RKO (cell line): ENCODE results near the gene PCA3.

ENCODE experiments used
- DNase-seq: peaks from one replicate; pipeline ENCODE4 v3.0.0-alpha.2; 2016; ENCODE audit warnings: low spot score

Gene PCA3

DNA sequence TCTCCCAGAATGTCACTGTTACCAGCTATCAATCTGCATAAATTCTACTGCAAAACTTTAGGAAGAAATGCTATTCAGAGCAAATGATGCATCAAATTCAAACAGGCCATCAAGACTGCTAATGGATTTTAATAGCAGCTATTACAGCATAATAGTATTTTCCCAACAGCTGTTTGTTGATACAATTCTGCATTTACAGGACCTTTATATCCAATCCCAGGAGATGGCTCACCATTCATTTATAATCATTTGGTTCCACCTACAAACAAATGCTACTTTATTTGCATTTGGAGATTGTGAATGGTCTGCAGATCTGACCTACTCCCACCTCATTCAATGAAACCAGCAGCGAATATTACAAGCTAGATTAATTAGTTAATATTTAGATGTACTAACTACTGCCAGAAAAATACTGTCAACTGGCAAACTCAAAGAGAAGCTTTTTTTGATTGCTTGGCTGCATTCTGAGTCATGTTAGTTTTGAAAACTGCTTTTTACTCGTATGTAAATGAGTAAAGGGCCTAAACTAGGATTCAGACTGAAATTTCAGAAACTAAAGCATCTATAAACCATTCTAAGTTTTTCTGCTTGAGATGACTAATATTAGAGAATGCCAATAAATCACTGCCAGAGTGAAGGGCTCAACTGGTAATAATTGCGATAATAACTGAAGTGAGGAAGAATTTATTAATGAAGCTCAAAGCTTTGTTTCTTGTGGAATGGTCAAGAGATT lies 7.1 kb upstream of the PCA3 start:
- DNase-seq, result no peak

DNA sequence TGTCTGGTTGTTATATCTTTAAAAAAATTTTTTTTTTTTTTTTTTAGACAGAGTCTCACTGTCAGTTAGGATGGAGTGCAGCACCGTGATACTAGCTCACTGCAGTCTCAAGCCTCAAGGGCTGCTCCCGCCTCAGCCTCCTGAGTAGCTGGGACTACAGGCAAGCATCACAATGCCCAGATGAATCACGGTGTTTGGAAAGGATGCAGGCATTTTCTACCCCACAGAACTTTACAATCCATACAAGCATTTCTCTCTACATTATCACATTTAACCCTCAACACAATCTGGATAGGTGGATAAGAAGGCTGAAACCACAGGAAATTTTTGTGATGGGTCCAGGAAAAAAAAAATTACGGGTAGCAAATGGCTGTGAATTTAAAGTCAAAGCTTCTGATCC lies 5.8 kb upstream of the PCA3 start:
- DNase-seq, result no peak

DNA sequence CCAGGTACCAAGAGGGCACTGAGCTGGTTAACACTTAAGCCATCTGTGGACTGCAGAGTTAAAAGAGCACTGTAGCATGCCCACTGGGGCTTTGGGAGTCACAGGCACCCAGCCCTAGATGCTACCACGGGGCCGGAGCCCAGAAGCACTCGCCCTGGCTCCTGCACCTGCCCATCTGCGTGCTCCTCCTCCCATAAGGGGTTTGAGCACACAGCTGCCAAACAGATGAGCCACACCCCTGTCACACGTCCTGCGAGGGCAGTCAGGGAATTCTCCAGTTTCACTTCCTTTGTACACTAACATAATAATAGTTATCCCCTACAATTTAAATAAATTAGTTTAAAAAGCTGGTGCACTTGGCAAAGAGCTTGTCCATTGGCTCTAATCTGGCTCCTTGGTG lies 4.5 kb upstream of the PCA3 start:
- DNase-seq, result no peak

DNA sequence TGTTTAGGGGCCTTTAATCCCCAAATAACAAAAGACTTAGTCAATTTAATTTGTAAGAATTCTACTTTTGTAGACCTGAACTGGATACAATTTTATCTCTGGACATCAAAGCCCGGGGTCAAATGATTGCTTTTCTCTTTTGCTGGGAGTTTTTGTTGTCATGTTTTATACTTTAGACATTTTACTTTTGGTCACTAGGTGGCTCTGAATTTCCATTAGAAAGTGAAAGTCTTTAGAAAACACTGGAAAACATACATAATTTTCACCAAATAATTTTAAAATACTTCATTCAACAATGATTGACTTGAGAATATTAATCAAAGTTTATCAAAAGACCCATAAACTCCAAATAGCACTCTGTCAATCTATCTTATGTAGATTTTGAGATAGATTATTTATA lies 2.8 kb upstream of the PCA3 start:
- peak; percentile 12 for DNase-seq

DNA sequence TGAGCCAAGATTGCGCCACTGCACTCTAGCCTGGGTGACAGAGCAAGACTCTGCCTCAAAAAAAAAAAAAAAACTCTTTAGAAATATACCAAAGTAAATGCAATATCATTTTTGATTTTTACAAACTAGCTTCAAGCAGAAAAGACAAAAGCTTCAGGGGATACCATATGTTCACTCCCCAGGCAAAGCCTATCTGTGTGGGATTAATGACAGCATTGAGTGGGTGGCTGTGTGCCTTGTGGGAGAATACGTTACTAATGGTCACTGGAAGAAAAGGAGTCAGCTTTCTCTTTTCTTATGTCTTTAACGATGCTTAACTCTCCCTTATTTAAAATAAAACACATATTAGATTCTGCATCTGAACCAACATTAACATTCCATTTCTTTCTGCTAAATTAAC lies 1.9 kb downstream of the PCA3 start:
- DNase-seq, result no peak

DNA sequence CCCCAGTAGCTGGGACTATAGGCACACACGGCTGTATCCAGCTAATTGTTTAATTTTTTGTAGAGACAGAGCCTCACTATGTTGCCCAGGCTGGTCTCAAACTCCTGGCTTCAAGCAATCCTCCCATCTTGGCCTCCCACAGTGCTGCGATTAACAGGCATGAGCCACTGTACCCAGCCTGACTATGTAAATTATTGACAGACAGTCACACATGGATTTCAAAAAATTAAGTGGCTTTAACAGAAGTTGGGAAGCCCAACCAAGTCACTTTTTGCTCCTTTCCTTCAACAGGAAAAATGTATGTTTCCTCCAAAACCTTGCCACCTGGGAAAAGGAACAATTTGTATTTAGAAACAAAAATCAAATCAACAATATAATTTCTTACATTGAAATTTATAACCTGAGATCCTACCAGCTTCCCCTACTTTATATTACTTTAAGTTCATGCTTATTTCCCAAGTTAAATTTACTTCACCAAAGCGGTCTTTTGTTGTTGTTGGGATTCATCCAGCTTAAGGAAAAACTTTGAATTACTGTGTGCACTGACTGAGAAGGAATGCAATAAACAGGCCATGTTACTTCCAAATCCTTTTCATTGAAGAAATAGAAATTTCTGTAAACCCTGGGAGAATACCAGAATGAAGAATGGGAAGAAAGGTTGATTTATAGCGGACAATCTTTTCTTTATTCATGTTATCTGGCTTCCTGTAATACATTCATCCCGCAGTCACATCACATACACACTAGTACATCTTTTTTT lies 8.6 kb downstream of the PCA3 start:
- DNase-seq, result no peak

DNA sequence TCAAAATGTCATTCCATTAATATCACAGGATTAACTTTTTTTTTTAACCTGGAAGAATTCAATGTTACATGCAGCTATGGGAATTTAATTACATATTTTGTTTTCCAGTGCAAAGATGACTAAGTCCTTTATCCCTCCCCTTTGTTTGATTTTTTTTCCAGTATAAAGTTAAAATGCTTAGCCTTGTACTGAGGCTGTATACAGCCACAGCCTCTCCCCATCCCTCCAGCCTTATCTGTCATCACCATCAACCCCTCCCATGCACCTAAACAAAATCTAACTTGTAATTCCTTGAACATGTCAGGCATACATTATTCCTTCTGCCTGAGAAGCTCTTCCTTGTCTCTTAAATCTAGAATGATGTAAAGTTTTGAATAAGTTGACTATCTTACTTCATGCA lies 20.6 kb downstream of the PCA3 start:
- no peak for DNase-seq

DNA sequence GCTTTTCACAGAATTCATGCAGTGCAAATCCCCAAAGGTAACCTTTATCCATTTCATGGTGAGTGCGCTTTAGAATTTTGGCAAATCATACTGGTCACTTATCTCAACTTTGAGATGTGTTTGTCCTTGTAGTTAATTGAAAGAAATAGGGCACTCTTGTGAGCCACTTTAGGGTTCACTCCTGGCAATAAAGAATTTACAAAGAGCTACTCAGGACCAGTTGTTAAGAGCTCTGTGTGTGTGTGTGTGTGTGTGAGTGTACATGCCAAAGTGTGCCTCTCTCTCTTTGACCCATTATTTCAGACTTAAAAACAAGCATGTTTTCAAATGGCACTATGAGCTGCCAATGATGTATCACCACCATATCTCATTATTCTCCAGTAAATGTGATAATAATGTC lies 21.3 kb downstream of the PCA3 start:
- DNase-seq, result no peak

DNA sequence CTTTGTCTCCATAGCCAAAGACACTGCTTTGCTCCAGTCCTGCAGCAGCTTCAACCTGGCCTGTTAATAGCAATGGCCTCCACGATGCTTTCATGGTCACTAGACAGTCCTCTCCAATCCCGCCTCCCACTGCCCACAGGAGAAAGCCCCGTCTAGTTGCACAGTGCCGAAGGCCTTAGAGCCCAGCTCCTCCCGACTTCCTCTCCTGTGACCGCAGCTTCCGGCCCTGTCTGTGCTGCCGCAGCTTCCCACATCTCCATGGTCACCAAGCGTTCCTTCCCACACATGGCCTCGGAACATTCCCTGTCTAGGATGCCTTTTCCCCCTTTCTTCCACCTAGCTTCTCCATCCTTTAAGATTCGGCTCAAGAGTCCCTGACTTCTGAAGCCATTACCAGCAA lies 23.4 kb downstream of the PCA3 start:
- no peak for DNase-seq

DNA sequence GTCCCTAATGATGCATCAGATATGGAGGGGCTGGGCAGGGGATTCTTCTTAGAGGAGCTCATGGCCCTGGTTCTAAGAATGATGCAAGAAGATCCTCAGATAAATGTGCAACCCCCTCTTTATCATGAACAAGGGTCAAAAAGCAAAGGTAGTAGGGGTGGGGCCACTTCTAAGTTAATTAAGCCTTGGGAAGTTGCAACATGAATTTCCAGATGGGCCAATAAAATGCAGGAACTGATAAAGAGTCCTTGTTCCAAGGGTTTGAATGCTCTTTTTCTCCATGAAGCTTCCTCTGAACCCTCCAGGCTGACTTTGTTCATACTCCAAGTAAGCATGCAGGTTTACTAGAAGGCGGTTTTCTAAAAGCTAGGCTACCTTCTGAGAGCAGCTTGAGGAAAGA lies 25.6 kb downstream of the PCA3 start:
- DNase-seq, result no peak

DNA sequence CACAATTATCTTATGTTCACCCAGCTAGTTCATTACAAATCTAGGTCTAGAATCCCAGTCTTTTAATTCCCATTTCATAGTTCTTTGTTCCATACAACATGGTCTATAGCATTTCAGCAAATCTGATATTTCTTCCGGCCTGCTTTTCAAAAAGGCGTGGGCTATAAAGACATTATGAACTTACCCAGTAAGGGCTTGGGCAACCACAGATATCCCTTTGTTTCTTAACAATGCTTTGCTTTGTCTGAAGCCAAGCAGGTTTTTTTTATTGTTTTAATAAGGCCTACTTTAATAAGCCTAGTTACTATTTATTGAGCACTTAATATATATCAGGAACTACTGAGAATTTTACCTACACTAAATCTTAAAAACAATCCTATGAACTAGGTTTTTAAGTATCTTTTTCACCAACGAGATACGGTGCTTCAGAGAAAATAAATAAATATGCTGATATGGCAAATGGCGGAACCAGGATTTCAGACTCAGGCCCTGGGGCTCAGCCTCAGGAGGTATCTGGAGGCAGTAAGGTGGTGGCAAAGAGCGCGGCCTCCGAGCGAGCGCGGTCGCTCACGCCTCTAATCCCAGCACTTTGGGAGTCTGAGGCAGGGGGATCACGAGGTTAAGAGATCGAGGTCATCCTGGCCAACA lies 29.7 kb downstream of the PCA3 start:
- no peak for DNase-seq

DNA sequence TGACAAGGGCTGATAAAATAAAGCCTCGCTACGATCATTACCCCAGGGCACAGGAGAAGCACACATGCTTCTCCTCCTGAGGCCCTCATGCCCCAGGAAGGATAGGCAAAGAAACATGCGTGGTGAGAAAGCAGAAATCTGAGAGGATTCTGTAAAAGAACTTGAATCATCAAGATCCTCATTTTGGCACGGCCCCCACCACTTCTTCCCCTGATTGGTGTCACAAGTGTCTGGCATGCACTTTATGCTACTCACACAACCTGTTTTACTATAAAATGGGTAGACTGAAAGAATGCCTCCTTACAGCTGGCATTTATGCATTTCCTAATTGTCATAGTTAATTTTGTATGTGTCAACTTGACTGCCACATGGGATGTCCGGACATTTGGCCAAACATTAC lies 32.1 kb downstream of the PCA3 start:
- no peak for DNase-seq

DNA sequence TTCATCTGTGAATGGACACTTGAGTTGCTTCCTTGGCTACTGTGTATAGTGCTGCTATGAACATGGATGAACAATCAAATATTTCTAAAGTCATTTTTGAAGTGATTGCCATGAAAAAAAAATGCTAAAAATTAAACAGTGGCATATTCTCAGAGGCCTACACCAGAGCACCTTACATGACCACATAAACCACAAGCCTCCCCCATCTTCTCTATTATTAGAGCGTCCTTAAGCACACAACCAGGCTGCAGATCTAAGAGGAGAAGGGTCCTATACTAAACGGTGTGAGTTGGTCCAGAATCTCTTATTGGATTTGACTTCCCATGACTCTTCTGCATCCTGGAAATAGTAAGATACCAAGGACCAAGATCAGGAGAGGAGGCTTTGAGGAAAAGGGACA lies 34.3 kb downstream of the PCA3 start:
- DNase-seq, result no peak

DNA sequence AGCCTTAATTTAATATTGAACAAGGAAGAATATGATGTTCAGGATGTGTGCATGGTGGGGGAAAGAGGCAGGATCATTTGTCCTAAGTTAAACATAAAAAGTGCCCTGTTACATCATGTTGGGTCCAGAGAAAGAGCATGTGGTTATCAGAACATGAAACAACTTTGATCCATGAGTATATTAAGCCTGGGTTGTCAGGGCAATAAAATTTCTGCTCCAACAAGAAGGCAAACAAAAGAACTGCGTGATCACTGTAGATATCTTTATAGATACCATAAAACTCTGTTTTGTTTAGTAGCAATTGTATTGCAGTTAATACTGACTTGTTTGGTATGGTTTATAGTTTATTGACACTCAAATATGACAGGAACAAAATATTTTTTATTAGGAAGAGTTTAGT lies 35.2 kb downstream of the PCA3 start:
- no peak for DNase-seq

DNA sequence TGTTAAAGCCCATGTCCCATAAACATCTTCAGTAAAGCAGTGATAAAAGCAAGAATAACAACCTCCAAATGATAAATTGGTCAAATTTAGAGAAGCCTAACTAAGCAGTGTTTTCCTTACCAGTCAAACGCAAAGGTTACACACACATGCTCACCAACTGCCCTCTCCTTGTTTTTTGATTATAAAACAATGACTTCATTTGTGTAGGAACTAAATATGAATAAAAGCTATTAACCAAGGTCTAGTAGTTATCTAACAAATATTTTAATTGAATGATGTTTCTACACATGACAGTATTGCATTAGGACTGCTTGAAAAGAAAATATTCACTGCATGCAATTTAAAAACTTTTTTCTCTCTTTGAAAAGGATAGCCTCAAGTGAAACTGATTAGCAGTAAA lies 36.7 kb downstream of the PCA3 start:
- DNase-seq, result no peak

DNA sequence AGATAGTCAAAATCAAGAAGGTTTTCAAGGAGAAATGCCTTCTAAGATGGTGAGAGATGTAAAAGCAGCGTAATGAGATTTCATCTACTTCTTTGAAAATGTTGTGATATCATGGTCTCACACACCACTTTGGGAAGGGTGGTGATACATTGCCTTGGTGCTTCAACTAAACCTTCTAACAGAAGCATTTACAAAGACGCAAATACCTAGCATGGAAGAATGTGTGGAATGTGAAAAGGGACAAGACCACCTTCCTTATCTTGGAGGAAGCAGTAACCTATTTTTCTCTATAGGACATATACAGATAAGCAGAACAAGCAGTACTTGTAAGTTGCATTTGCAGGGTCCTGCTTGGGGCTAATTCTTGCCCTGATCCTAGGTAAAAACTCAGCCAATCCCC lies 38.8 kb downstream of the PCA3 start:
- DNase-seq, result no peak

DNA sequence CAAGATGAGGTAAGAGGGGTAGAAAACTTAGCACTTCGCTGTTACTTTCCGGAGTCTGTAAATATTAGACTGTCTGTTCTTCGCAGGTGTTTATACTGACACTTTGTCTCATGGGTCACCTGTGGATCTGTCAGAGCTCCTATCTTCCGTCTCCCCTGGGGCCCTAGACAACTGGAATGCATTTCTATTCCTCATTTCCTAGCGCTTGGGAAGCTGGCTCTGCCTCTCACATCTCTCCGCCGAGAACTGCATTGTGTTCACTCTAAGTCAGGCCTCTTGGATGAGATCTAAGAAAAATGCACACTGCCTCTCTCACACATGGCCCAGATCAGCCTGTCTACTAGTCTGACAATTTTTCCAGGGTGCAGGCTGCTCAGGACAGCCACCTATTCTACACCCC lies 39.5 kb downstream of the PCA3 start:
- DNase-seq, result no peak

DNA sequence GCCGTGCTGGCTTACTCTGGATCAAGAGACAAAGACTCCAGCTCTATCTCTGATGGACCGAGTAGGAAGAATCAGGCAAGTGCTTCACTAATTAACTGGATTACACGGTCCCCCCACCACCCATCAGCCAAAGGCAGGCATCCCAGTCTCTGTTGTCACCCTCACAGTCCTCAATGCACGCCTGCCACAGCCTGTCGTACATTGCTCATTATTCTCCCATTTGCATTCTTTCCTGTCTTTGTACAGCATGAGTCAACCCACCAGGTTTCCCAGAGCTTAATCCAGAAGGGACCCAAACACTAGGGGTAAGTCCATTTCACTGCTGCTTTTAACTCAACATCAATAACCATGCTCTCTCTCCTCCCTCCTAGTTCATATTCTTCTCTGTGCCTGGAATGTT lies 44.4 kb downstream of the PCA3 start:
- no peak for DNase-seq

DNA sequence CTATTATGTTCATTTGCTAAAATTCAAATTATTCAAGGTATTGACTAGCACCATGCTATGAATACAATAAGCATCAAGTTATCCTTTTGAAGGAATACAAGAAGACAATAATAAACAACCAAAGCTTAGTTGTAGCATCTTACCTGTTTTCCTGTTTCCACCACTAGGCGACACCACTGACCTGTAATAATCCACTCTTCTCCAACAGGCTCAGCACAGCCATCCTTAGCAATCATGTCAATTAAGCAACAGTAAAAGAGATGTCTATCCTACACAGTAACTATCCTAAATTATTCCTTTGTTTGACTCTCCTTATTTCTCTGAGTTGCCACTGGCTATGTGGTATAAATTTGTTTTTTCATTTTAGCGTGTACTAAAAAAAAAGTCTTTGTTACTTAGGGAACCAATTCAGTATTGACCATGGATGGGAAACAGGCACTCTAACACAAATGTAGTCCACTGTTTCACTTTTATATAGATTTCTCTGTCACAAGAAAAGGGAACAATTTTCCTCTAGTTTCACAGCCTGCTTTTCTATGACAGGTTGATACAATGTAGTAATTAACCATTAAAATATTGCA lies 46.2 kb downstream of the PCA3 start:
- peak; percentile 70 for DNase-seq

DNA sequence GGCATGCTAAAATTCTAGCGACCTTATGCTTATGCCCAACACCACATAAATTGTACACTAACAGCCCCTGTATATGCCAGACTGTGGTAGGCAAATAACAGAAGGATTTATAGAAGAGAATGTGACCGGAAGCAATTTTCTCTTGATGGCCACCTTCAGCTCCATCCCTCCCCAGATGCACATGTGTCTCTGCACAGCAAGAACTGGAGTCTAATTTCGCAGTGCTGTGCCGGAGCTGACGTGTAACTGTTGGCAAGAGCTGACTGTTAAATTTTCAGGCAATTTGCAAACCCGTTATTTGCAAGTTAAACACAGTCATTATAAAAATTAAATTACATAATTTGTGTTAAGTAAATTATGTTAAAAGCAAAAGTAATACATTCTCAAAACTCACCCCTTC lies 48.4 kb downstream of the PCA3 start:
- DNase-seq, result no peak

DNA sequence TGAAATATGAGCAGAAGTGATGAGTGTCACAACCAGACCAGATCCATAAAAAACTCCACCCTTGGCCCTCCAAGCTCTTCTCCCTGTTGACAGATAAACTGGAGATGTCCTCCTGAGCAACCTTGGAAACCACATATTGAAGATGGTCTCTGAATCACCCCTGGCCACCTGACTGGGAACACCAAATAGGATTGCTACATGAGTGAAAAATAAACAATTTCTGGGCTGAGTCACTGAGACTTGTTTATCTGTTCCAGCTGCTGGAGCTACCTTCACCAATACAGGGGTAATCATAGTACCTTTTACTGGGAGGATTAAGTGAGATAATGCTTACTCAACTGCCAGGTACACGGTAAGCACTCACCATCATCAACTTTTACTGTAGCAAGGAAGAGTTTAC lies 53.3 kb downstream of the PCA3 start:
- DNase-seq, result no peak

DNA sequence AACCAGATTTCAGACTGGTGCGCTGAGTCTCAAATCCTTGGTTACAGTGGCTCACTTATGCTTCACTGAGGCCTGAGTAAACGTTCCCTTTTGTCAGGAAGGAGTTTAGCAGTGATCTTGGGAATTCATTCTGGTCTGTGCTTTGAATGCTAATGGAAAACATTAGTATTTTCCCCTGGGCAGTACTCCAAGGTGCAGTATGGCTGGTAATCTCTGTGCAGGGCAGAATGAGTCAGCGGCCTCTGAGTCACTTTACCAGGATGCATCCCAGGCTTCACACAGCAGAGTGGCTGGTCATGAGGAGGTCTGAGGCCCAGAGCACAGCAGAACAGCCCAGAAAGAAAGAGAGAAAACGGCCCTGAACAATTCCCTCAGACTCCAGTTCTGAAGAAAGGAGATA lies 54.0 kb downstream of the PCA3 start:
- DNase-seq, result peak; percentile 91

DNA sequence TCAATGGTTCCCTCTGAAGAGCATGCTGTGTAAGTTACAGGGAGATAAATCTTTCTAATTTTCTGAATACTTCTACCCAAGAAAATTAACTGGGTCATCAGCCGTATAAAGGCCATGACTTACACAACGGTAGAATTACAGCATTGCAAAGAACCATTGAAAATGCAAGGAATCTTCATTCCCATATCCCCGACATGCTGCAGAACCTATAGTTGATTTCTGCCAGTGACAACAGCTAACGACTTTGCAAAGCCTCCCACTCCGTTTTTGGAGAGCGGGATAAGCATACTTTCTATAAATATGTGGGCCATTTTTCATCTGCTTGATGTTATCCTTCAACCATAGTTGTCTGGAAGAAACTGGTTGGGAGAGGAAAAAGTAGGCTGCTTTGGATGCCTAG lies 56.2 kb downstream of the PCA3 start:
- DNase-seq, result no peak
